ENCODE data around the gene SRC.
A peak's percentile ranks its signal among the peaks of the same experiment; 100 is the strongest.

SRC gene

DNA sequence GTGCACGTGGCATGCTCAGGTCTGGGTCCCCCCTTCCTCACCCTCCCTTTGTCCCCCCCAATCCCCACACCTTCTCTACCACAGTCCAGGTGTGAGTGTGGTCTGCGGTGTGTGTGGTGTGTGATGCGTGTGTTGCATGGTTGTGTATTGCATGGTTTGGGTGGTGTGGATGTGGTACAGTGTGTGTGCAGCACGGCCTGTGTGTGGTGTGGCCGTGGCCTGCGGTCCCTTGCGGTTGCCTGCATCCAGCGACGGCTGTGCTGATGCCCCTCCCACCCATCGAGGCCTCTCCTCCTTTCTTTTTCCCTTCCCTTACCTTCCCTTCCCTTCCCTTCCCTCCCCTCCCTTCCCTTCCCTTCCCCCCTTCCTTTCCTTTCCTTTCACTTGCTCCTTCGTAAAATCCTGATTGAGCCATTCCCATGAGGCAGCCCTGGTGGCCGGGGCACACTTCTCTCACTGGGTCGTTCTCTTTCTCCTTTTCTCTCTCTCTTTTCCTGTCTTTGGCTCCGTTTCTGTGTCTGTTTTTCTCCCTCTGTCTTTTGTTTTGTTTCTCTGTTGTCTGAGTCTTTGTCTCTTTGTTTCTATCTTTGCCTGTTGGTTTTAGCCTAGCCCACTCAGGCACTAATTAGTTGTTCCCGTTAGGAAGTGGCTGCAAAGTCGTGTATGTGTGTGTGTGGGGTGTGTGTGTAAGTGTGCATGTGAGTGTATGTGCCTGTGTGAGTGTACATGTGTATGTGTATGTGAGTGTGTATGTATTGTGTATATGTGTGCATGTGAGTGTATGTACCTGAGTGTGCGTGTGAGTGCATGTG is 65.7 kb downstream of the SRC start:
- TF ChIP-seq, protein P1, sequence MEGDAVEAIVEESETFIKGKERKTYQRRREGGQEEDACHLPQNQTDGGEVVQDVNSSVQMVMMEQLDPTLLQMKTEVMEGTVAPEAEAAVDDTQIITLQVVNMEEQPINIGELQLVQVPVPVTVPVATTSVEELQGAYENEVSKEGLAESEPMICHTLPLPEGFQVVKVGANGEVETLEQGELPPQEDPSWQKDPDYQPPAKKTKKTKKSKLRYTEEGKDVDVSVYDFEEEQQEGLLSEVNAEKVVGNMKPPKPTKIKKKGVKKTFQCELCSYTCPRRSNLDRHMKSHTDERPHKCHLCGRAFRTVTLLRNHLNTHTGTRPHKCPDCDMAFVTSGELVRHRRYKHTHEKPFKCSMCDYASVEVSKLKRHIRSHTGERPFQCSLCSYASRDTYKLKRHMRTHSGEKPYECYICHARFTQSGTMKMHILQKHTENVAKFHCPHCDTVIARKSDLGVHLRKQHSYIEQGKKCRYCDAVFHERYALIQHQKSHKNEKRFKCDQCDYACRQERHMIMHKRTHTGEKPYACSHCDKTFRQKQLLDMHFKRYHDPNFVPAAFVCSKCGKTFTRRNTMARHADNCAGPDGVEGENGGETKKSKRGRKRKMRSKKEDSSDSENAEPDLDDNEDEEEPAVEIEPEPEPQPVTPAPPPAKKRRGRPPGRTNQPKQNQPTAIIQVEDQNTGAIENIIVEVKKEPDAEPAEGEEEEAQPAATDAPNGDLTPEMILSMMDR (IDR thresholded peaks at IDR 0.05; ENCODE audit: control insufficient read depth, insufficient read depth, low read depth, low read length, missing control alignments), result peak; percentile 8
- no peak overlapping the region; the same call in 1 of the 2 replicates for H3K4me3 ChIP-seq (ENCODE audit: control insufficient read depth, low read depth, low read length)
- no peak for DNase-seq (ENCODE audit: low read depth)

DNA sequence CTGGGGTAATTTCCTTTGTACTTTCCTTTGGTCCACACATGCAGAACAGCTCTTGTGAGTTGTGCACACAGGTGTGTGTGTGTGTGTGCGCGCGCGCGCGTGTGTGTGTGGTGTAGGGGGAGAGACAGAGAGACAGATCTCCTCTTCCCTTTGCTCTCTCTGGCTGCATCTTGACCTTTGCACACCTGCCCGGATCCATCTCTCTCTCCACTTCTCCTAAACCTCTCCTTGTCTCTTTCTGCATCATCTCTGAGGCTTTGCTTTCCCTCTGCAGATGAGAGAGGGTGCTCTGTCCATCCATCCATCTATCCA is 67.0 kb downstream of the SRC start:
- TF ChIP-seq, protein P1 (IDR thresholded peaks at IDR 0.05; ENCODE audit: control insufficient read depth, insufficient read depth, low read depth, low read length, missing control alignments), result no peak
- no peak for DNase-seq (ENCODE audit: low read depth)
- no peak overlapping the region for H3K4me3 ChIP-seq (ENCODE audit: control insufficient read depth, low read depth, low read length)

DNA sequence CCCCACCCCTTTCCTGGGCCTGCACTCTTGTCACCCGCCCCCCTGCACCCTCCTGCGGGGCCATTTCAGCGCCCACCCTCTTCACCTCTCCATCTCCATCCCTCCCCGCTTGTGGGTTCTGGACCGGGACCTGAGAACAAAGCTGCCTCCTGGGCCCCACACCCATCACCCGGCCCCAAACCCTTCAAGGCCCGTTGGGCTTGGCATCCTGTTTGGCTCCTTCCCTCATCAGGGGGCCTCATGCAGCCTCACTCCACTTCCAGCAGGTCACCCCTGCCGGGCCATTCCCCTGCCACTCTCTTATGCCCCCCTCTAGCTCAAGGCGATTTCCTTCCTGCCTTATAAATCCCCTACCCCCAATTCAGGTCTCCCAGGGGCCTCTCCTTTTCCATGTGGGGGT is 67.4 kb downstream of the SRC start:
- DNase-seq (ENCODE audit: low read depth), result no peak

DNA sequence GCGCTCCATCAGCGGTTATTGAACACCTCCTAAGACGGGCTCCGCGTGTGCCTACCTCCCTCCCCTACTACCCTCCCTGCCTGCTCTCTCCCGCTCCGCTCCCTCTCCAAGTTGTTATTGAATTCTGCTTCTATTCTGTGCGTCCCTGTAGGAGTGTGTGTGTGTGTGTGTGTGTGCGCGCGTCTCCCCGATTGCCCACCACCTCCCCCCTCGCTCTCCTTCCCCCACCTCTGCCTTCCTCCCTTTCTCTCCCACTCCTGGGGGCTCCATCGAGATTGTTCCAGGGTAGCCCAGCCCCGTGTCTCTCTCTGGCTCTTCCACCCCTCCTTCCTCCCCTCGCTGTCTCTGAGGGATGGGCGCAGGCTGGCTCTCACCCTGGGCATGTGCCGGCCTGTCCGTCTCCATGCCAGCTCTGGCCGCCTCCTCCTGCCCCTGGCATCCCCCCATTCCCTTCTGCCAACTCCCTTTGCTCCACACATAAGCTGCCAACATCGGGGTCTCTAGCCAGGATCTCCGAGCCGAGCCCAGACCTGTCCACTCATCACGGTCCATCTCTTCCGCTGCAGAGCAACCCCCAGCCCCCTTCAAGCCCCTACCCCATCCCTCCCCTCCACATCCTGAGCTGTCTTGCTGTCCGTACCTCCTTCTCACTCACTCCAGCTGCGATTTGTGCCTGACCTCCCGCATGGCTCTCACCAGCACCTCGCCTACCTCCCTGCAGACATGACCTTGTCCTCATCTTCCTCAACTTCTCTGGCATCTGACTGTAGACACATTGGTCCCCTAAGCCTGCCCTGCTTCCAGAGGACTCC is 68.5 kb downstream of the SRC start:
- DNase-seq (ENCODE audit: low read depth), result no peak
- TF ChIP-seq, protein P1 (IDR thresholded peaks at IDR 0.05; ENCODE audit: control insufficient read depth, insufficient read depth, low read depth, low read length, missing control alignments), result no peak
- H3K4me3 ChIP-seq (ENCODE audit: control insufficient read depth, low read depth, low read length), result no peak overlapping the region

More for the DNA sequence above, 67.4 kb downstream of the SRC start:
- TF ChIP-seq, protein P1 (IDR thresholded peaks at IDR 0.05; ENCODE audit: control insufficient read depth, insufficient read depth, low read depth, low read length, missing control alignments), result no peak
- no peak overlapping the region for H3K4me3 ChIP-seq (ENCODE audit: control insufficient read depth, low read depth, low read length)

DNA sequence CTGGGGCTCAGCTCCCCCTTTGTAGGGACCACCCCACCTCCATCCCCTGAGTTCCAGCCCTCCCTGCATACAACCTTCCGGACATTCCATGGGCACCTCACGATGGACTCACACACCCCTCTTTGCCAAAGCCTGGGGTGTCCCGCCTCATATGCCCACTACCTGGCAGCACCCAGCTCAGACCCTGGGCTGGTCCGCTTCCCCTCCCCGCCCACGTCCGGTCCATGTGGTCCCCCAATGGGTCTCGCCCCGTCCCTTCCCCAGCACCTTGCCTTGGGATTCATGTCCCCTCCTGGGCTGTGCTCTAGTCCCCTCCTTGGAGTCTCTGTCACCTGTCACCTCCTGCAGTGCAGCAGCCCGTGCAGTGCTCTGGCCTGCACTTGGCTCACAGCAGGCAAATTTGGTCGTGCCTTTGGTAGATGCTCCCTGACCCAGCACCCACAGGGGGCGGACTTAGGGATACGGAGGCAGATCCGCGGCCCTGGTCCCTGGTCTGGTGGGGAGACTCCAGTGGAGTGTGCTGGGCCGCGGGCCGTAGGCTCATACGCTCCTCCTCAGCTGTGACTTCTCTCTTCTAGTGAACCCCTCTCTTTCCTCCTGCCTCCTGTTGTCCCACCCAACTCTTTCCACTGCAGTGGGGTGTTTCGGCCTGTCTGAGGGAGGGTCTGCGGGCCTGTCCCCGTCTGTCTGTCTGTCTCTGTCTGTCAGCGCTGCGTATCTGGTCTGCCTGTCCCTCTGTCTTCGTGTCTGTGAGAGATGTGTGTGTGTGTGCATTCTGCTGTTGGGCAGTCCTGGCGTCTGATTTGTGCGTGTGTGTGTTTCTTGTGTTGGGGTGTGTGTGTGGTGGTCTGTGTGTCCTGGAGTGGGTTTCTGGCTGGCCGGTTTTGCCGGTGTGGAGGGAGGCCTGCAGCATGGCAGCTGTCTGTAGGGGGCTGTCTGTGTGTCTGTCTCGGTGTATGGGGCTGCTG is 69.5 kb downstream of the SRC start:
- no peak overlapping the region for H3K4me3 ChIP-seq (ENCODE audit: control insufficient read depth, low read depth, low read length)
- TF ChIP-seq, protein P1 (IDR thresholded peaks at IDR 0.05; ENCODE audit: control insufficient read depth, insufficient read depth, low read depth, low read length, missing control alignments), result no peak
- no peak for DNase-seq (ENCODE audit: low read depth)

Data from AG09309 (cell line).